GM23338 (cell line): ENCODE data around the gene SEMA4F. TPM values are rescaled to one million over a fixed set of nuclear protein-coding genes. Genes with fewer than 3 reads are reported as not detected.

ENCODE experiments used
- ATAC-seq: fragments of 200-7000 bp; cut with Tn5 transposase; 3 replicates; pipeline ENCODE4 v1.9.1; 2020
- DNase-seq: peaks from one replicate; pipeline ENCODE4 v3.0.0-alpha.2; 2015; ENCODE audit warnings: low spot score
- H2AFZ ChIP-seq: fragments of 200-600 bp; sonication (generic); 2 replicates; pipeline ENCODE4 v1.8.0; 2016; ENCODE audit warnings: antibody characterized with exemption, mild to moderate bottlenecking, moderate library complexity
- H3F3A ChIP-seq: fragments of 200-600 bp; sonication (generic); replicated peaks from 2 replicates; pipeline ENCODE4 v1.8.0; 2017; ENCODE audit warnings: antibody characterized with exemption, mixed run types, low read depth
- H3K27ac ChIP-seq: fragments of 200-600 bp; sonication (generic); 2 replicates; pipeline ENCODE4 v1.6.1; 2016; ENCODE audit warnings: low read depth
- H3K27me3 ChIP-seq: fragments of 200-600 bp; sonication (generic); 2 replicates; pipeline ENCODE4 v1.8.0; 2016; ENCODE audit warnings: mild to moderate bottlenecking, mixed run types, moderate library complexity; ENCODE audit not compliant: insufficient read depth
- H3K36me3 ChIP-seq: fragments of 200-600 bp; sonication (generic); 2 replicates; pipeline ENCODE4 v1.8.0; 2016; ENCODE audit warnings: mild to moderate bottlenecking; ENCODE audit not compliant: insufficient read depth
- H3K4me1 ChIP-seq: fragments of 200-600 bp; sonication (generic); 2 replicates; pipeline ENCODE4 v1.8.0; 2016; ENCODE audit warnings: mild to moderate bottlenecking, moderate library complexity; ENCODE audit not compliant: insufficient read depth
- H3K4me2 ChIP-seq: fragments of 200-600 bp; sonication (generic); 2 replicates; pipeline ENCODE4 v1.7.1; 2017; ENCODE audit warnings: mixed run types
- H3K4me3 ChIP-seq: fragments of 200-600 bp; sonication (generic); 2 replicates; pipeline ENCODE4 v1.6.1; 2016; ENCODE audit warnings: mixed run types
- H3K79me2 ChIP-seq: fragments of 200-600 bp; sonication (generic); replicated peaks from 2 replicates; pipeline ENCODE4 v1.8.0; 2017; ENCODE audit warnings: mild to moderate bottlenecking; ENCODE audit not compliant: insufficient read depth
- H3K9me2 ChIP-seq: fragments of 200-600 bp; sonication (generic); 2 replicates; pipeline ENCODE4 v1.8.0; 2017; ENCODE audit not compliant: insufficient read depth
- H4K20me1 ChIP-seq: fragments of 200-600 bp; sonication (generic); replicated peaks from 2 replicates; pipeline ENCODE4 v1.8.0; 2017; ENCODE audit warnings: mild to moderate bottlenecking; ENCODE audit not compliant: insufficient read depth
- H3K27ac Mint-ChIP-seq: 2 replicates; pipeline ENCODE4 v1.8.0; 2020; ENCODE audit warnings: inconsistent platforms, mild to moderate bottlenecking, moderate library complexity, mixed read lengths
- H3K27me3 Mint-ChIP-seq: 3 replicates; pipeline ENCODE4 v1.8.0; 2022; ENCODE audit warnings: low read depth, mild to moderate bottlenecking, moderate library complexity, mixed read lengths, inconsistent platforms; ENCODE audit not compliant: insufficient read depth, poor library complexity
- H3K36me3 Mint-ChIP-seq: 3 replicates; pipeline ENCODE4 v1.8.0; 2021; ENCODE audit warnings: low read depth, mild to moderate bottlenecking, inconsistent platforms, moderate library complexity, mixed read lengths
- H3K4me1 Mint-ChIP-seq: 3 replicates; pipeline ENCODE4 v1.8.0; 2020; ENCODE audit warnings: mild to moderate bottlenecking, inconsistent platforms, mixed read lengths
- H3K4me3 Mint-ChIP-seq: 3 replicates; pipeline ENCODE4 v1.8.0; 2021; ENCODE audit warnings: moderate library complexity, mild to moderate bottlenecking, inconsistent platforms, mixed read lengths
- H3K9me3 Mint-ChIP-seq: 3 replicates; pipeline ENCODE4 v1.8.0; 2020; ENCODE audit warnings: moderate library complexity, mild to moderate bottlenecking, inconsistent platforms, mixed read lengths
- ETS1 ChIP-seq: IDR thresholded peaks from 2 replicates; pipeline ENCODE4 v1.6.1; 2016; ENCODE audit warnings: antibody characterized with exemption
- EZH2 ChIP-seq: fragments of 200-600 bp; sonication (generic); IDR thresholded peaks from one replicate; pipeline ENCODE4 v1.8.0; 2017; ENCODE audit warnings: antibody characterized with exemption, mild to moderate bottlenecking, low read depth; ENCODE audit not compliant: unreplicated experiment
- EZH2phosphoT487 ChIP-seq: fragments of 200-600 bp; sonication (generic); IDR thresholded peaks from one replicate; pipeline ENCODE4 v1.8.1; 2018; ENCODE audit warnings: antibody characterized with exemption; ENCODE audit not compliant: unreplicated experiment
- JUNB ChIP-seq: IDR thresholded peaks from one replicate; pipeline ENCODE4 v1.6.1; 2016; ENCODE audit warnings: antibody characterized with exemption; ENCODE audit not compliant: unreplicated experiment
- NANOG ChIP-seq: IDR thresholded peaks from 2 replicates; pipeline ENCODE4 v1.6.1; 2016; ENCODE audit warnings: antibody characterized with exemption, borderline replicate concordance
- REST ChIP-seq: IDR thresholded peaks from one replicate; pipeline ENCODE4 v1.6.1; 2018; ENCODE audit warnings: antibody characterized with exemption; ENCODE audit not compliant: unreplicated experiment
- STAT1 ChIP-seq: IDR thresholded peaks from one replicate; pipeline ENCODE4 v1.6.1; 2016; ENCODE audit warnings: antibody characterized with exemption; ENCODE audit not compliant: unreplicated experiment
- ZNF114 ChIP-seq: fragments of 250-450 bp; sonication (Bioruptor Pico); IDR thresholded peaks from 2 replicates; pipeline ENCODE4 v1.5.0; 2020; ENCODE audit warnings: mild to moderate bottlenecking, moderate library complexity
- ZNF462 ChIP-seq: fragments of 250-450 bp; sonication (Bioruptor Pico); IDR thresholded peaks from 2 replicates; pipeline ENCODE4 v1.5.0; 2020; ENCODE audit warnings: mild to moderate bottlenecking, moderate library complexity
- polyA plus RNA-seq: library from polyadenylated mRNA; unstranded; fragments of >200 nt; fragmentation: Nextera tagmentation; extraction: Ambion mirVana; gene quantifications from 2 replicates; pipeline ENCODE4 v1.2.1, GENCODE V29; 2016
- total RNA-seq: library from RNA; depleted of rRNA; stranded (reverse); fragments of >200 nt; shearing (Covaris generic); gene quantifications from 2 replicates; pipeline ENCODE4 v1.2.3, GENCODE V29; 2014

The SEMA4F gene
- total and polyA plus RNA-seq, 2 experiments from 2014 or later: 2.2 to 3.2 TPM

GRCh38 chr2:74632209-74632938 lies 21.7 kb upstream of the SEMA4F start (continued):
- TF ChIP-seq JUNB (no peak), ETS1 (no peak), EZH2 (no peak)

- Histone ChIP-seq H3K9me2 (no peaks in the 10 kb centered on the region), H3K27me3 (no peaks in the 10 kb centered on the region), H3K79me2 (no peaks in the 10 kb centered on the region), H2AFZ (no peak overlapping the region), H3K27ac (no peak overlapping the region), H3K4me1 (peaks cover 10% of the 10 kb centered on the region), H3K36me3 (no peaks in the 10 kb centered on the region), H3K4me2 (peak overlapping the region; percentile 3), H3K4me3 (no peak overlapping the region), H4K20me1 (no peaks in the 10 kb centered on the region), H3F3A (no peaks in the 10 kb centered on the region)
- Mint-ChIP-seq H3K9me3 (no peaks in the 10 kb centered on the region), H3K4me1 (peaks cover 17% of the 10 kb centered on the region), H3K27ac (no peak overlapping the region), H3K4me3 (no peak overlapping the region), H3K36me3 (no peaks in the 10 kb centered on the region), H3K27me3 (no peaks in the 10 kb centered on the region)
- DNase-seq (peak; percentile 8), ATAC-seq (peak; percentile 80)
- no peak for TF ChIP-seq JUNB
- TF ChIP-seq EZH2phosphoT487: no peak
- no peak for TF ChIP-seq REST
- no peak for TF ChIP-seq STAT1
Measured at GRCh38 chr2:74632939-74633312, 21.1 kb upstream of the SEMA4F start.

GRCh38 chr2:74639550-74639949 lies 14.5 kb upstream of the SEMA4F start:
- Histone ChIP-seq H3K36me3 (no peaks in the 10 kb centered on the region), H3K27ac (no peak overlapping the region), H4K20me1 (no peaks in the 10 kb centered on the region; the same call in 1 of the 2 replicates), H3K4me3 (no peak overlapping the region), H3K27me3 (no peaks in the 10 kb centered on the region; the same call in 1 of the 2 replicates), H3K9me2 (no peaks in the 10 kb centered on the region), H3F3A (no peaks in the 10 kb centered on the region), H3K79me2 (no peaks in the 10 kb centered on the region), H2AFZ (no peak overlapping the region), H3K4me1 (no peaks in the 10 kb centered on the region), H3K4me2 (no peak overlapping the region)
- ATAC-seq (no peak), DNase-seq (no peak)
- H3K36me3 Mint-ChIP-seq: no peaks in the 10 kb centered on the region
- H3K4me3 Mint-ChIP-seq: no peak overlapping the region
- peaks cover 2% of the 10 kb centered on the region for H3K27me3 Mint-ChIP-seq
- no peak overlapping the region for H3K27ac Mint-ChIP-seq
- H3K9me3 Mint-ChIP-seq: no peaks in the 10 kb centered on the region
- peaks cover 4% of the 10 kb centered on the region; the same call in 1 of the 3 replicates for H3K4me1 Mint-ChIP-seq
- TF ChIP-seq ZNF462 (no peak), NANOG (no peak), ZNF114 (CRISPR knock-in tag) (no peak)
